Neural crest cell (in vitro differentiated cells): Measurements from ENCODE around the gene EGLN2. TPM values are rescaled to one million over a fixed set of nuclear protein-coding genes. Genes with fewer than 3 reads are reported as not detected.
"Not testable (repeated sequence)": the region's sequence is repeated elsewhere in the genome, so short reads cannot be mapped to it uniquely, and the experiment has no call there.

Experiments used
- DNase-seq: peaks from one replicate; pipeline ENCODE4 v3.0.0; 2021; ENCODE audit warnings: low read depth, mixed read lengths, low spot score
- H3K27ac Mint-ChIP-seq: one replicate; pipeline ENCODE4 v1.8.0; 2021; ENCODE audit warnings: mild to moderate bottlenecking, mixed read lengths; ENCODE audit not compliant: unreplicated experiment
- H3K27me3 Mint-ChIP-seq: 2 replicates; pipeline ENCODE4 v1.8.0; 2021; ENCODE audit warnings: low read depth, mild to moderate bottlenecking, mixed read lengths
- H3K36me3 Mint-ChIP-seq: 2 replicates; pipeline ENCODE4 v1.8.0; 2021; ENCODE audit warnings: low read depth, mild to moderate bottlenecking, mixed read lengths
- H3K4me1 Mint-ChIP-seq: 2 replicates; pipeline ENCODE4 v1.8.0; 2021; ENCODE audit warnings: mixed read lengths
- H3K4me3 Mint-ChIP-seq: one replicate; pipeline ENCODE4 v1.8.0; 2021; ENCODE audit warnings: mild to moderate bottlenecking, mixed read lengths
- H3K9me3 Mint-ChIP-seq: 2 replicates; pipeline ENCODE4 v1.8.0; 2021; ENCODE audit warnings: mixed read lengths
- total RNA-seq: library from RNA; stranded (reverse); gene quantifications from 2 replicates; pipeline ENCODE4 v1.2.1, GENCODE V29; 2021
- TF ChIP-seq, protein P1 (sequence below): fragments of 200-600 bp; sonication (generic); conservative IDR thresholded peaks from 2 replicates; pipeline ENCODE4 v1.5.0; 2021; ENCODE audit warnings: antibody characterized with exemption, mild to moderate bottlenecking

The EGLN2 gene
- total RNA-seq, 1 donor from 2014 or later: 113 TPM

DNA sequence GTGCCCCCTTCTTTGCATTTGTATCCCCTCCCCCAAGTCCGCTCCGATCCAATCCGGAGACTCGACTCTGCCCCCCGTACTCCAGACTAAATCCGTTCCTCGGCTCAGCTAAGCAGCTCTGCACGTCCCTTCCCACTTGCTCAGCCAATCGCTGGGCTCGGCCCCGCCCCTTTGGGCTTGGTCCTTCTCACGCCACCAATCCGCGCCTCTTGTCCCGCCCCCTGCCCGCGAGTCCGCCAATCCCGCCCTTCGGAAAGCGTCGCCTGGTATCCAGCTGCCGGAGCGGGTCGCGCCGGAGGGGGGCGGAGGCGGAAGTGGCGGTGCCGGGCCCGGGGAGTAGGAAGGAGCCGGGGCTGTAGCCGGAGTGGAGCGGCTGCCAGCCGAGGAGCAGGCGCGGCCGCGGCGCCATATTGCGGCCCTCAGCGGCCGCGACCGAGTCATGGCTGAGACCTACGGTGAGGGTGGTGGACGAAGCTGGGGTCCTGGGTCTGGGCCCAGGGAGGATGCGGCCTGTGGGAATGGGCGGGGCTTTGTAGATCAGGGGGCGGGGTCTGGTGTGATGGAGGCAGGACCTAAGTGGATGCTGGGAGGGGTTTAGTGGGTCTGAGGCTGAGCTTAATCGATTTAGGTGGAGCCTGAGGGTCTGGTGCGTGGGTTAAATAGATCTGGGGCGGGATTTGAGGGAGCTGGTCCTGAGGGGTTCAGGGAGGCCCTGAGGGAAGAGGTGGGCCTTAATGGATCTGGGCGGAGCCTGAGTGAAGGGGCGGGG lies 20.9 kb upstream of the EGLN2 start, which contains the start of gene RAB4B:
Gene RAB4B (plus strand): TSS at position 311 of the 769 bp plus-strand sequence. CDS start 129 bp downstream, at position 440.
- no peaks in the 10 kb centered on the region for H3K27me3 Mint-ChIP-seq
- peak; percentile 99 for DNase-seq
- H3K4me3 Mint-ChIP-seq: peak within 1 kb of the TSS; percentile 96
- H3K27ac Mint-ChIP-seq: peak within 1 kb of the TSS; percentile 100
- H3K36me3 Mint-ChIP-seq: peaks cover 5% of the 10 kb centered on the region
- no peaks in the 10 kb centered on the region for H3K9me3 Mint-ChIP-seq
- peaks cover 41% of the 10 kb centered on the region for H3K4me1 Mint-ChIP-seq
- TF ChIP-seq, protein P1, sequence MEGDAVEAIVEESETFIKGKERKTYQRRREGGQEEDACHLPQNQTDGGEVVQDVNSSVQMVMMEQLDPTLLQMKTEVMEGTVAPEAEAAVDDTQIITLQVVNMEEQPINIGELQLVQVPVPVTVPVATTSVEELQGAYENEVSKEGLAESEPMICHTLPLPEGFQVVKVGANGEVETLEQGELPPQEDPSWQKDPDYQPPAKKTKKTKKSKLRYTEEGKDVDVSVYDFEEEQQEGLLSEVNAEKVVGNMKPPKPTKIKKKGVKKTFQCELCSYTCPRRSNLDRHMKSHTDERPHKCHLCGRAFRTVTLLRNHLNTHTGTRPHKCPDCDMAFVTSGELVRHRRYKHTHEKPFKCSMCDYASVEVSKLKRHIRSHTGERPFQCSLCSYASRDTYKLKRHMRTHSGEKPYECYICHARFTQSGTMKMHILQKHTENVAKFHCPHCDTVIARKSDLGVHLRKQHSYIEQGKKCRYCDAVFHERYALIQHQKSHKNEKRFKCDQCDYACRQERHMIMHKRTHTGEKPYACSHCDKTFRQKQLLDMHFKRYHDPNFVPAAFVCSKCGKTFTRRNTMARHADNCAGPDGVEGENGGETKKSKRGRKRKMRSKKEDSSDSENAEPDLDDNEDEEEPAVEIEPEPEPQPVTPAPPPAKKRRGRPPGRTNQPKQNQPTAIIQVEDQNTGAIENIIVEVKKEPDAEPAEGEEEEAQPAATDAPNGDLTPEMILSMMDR: no peak

DNA sequence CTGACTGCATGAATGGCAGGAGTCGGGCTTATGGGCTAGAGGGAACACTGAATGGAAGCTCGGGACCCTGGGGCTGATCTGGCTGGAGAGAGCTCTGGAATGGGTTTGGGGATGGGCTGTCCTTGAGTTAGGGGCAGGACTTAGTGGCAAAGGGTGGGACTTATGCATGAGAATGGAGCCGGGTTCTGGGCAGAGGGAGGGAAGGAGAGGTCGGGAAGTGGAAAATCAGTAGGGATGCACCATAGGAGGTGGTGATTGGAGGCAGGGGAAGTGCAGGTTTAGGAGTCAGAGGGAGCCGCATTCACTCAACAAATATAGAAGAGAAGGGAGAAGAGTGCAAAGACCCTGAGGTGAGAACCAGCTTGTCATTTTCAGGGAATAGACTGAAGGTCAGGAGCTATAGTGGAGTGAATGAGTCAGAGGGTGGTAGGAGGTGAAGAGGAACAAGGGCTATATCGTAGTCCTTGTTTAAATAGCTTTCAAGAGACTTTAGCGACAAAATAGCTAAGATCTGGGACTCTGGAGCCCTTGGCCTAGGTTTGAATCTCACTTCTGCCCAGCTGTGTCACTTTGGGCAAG lies 20.2 kb upstream of the EGLN2 start:
- peak overlapping the region; percentile 100 for H3K27ac Mint-ChIP-seq
- peak overlapping the region; percentile 96 for H3K4me3 Mint-ChIP-seq
- H3K36me3 Mint-ChIP-seq: peaks cover 5% of the 10 kb centered on the region
- H3K4me1 Mint-ChIP-seq: peaks cover 41% of the 10 kb centered on the region
- TF ChIP-seq, protein P1: no peak
- H3K27me3 Mint-ChIP-seq: no peaks in the 10 kb centered on the region
- H3K9me3 Mint-ChIP-seq: no peaks in the 10 kb centered on the region
- no peak for DNase-seq

DNA sequence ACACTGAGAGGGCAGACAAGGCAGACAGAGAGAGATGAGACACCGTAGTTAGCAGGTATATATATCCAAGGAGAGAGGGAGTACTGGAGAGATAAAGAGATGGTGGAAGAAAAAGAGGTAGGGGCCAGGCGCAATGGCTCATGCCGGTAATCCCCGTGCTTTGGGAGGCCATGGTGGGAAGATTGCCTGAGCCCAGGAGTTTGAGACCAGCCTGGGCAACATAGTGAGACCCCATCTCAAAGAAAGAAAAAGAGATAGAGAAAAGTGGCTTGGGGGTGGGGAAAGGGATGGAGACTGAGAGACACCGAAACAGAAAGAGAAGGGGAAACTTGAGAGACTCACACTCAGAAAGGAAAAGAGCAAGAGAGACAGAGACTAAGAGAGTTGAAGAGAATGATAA lies 18.4 kb upstream of the EGLN2 start:
- H3K27me3 Mint-ChIP-seq: no peaks in the 10 kb centered on the region
- peaks cover 5% of the 10 kb centered on the region for H3K36me3 Mint-ChIP-seq
- H3K4me1 Mint-ChIP-seq: peaks cover 30% of the 10 kb centered on the region
- DNase-seq: no peak
- no peak overlapping the region for H3K27ac Mint-ChIP-seq
- TF ChIP-seq, protein P1: no peak
- H3K9me3 Mint-ChIP-seq: no peaks in the 10 kb centered on the region
- H3K4me3 Mint-ChIP-seq: peak overlapping the region; percentile 42

DNA sequence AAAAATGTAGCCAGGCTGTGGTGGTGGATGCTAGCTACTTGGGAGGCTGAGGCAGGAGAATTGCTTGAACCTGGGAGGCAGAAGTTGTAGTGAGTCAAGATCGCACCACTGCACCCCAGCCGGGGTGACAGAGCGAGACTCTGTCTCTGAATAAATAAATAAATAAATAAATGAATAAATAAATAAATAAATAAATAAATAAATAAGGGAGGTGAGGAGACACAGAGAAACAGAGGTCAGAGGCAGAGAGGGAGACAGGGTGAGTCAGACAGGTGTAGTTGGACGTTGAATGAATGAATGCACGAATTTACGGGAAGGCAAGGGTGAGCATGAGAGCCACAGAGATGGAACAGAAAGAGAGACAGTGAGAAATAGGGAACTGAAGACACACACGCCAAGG lies 17.9 kb upstream of the EGLN2 start:
- H3K27me3 Mint-ChIP-seq: no peaks in the 10 kb centered on the region
- H3K4me1 Mint-ChIP-seq: peaks cover 28% of the 10 kb centered on the region
- TF ChIP-seq, protein P1: no peak
- H3K27ac Mint-ChIP-seq: no peak overlapping the region
- no peak for DNase-seq
- H3K4me3 Mint-ChIP-seq: no peak overlapping the region
- peaks cover 5% of the 10 kb centered on the region for H3K36me3 Mint-ChIP-seq
- H3K9me3 Mint-ChIP-seq: no peaks in the 10 kb centered on the region

DNA sequence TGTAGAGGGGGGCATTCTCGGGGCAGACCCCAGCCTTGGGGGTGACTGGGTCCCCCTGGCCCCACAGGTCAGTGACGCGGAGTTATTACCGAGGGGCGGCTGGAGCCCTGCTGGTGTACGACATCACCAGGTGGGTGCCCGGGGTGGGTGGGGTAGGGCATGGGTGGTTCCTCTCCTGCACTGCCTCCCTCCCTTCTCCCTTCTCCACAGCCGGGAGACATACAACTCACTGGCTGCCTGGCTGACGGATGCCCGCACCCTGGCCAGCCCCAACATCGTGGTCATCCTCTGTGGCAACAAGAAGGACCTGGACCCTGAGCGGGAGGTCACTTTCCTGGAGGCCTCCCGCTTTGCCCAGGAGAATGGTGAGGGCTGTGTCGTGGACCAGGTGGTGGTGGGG lies 15.3 kb upstream of the EGLN2 start:
- no peak overlapping the region for H3K27ac Mint-ChIP-seq
- no peaks in the 10 kb centered on the region for H3K27me3 Mint-ChIP-seq
- no peaks in the 10 kb centered on the region for H3K9me3 Mint-ChIP-seq
- TF ChIP-seq, protein P1: no peak
- H3K4me1 Mint-ChIP-seq: peaks cover 8% of the 10 kb centered on the region
- DNase-seq: no peak
- H3K4me3 Mint-ChIP-seq: no peak overlapping the region
- peaks cover 5% of the 10 kb centered on the region for H3K36me3 Mint-ChIP-seq

DNA sequence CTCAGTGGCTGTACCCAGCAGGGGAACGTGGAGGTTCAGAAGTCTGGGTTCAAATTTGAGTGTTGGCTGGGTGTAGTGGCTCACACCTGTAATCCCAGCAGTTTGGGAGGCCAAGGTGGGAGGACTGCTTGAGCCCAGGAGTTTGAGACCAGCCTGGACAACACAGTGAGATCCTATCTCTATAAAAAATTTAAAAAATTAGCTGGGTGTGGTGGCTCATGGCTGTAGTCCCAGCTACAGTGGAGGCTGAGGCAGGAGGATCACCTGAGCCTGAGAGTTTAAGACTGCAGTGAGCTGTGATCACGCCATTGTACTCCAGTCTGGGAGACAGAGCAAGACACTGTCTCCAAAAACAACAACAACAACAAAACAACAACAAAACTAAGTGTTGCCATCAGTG lies 14.8 kb upstream of the EGLN2 start:
- H3K27me3 Mint-ChIP-seq, DNase-seq, H3K27ac Mint-ChIP-seq, H3K36me3 Mint-ChIP-seq, H3K9me3 Mint-ChIP-seq, H3K4me1 Mint-ChIP-seq, H3K4me3 Mint-ChIP-seq: not testable (repeated sequence)
